Naive thymus-derived CD4-positive, alpha-beta T cell (primary cell): ENCODE results near the gene ASAP2. TPM values are rescaled to one million over a fixed set of nuclear protein-coding genes. Genes with fewer than 3 reads are reported as not detected.
A peak's percentile ranks its signal among the peaks of the same experiment; 100 is the strongest.

Experiments
- ATAC-seq: fragments of 150-1000 bp; cut with Tn5 transposase; 2 replicates; pipeline ENCODE4 v1.10.0; 2021; ENCODE audit warnings: mild to moderate bottlenecking, moderate library complexity
- CTCF ChIA-PET: fragments of 350-600 bp; sonication (Branson Sonifier 250); formaldehyde crosslinking; loops from one replicate; lab custom pipeline; 2021; ENCODE audit warnings: antibody characterized with exemption; lab: Charles Lee
- POLR2A ChIA-PET: fragments of 350-600 bp; sonication (Branson Sonifier 250); formaldehyde crosslinking; loops from one replicate; lab custom pipeline; 2021; ENCODE audit warnings: antibody characterized with exemption, inconsistent platforms; lab: Charles Lee
- DNase-seq, 9 donors: peaks; one replicate each; pipeline versions ENCODE4 v3.0.0 to v3.0.0-alpha.2; 2020 to 2022; ENCODE audit warnings: mixed read lengths in 1 of 9
- H3K27ac ChIP-seq: one replicate; pipeline ENCODE4 v1.7.0; 2013; ENCODE audit warnings: mild to moderate bottlenecking, low read depth, low read length, moderate library complexity
- H3K27me3 ChIP-seq, 2 donors: one replicate each; pipeline ENCODE4 v1.7.0; 2013; ENCODE audit warnings: low read length in 2 of 2, mild to moderate bottlenecking in 2 of 2, moderate library complexity in 2 of 2; ENCODE audit not compliant: control insufficient read depth in 2 of 2, insufficient read depth in 2 of 2
- H3K36me3 ChIP-seq, 3 experiments: 1 replicate in 2 of 3; 2 replicates in 1 of 3; pipeline ENCODE4 v1.7.0; 2013; ENCODE audit warnings: low read length in 3 of 3, mild to moderate bottlenecking in 3 of 3, moderate library complexity in 1 of 3; ENCODE audit not compliant: insufficient read depth in 3 of 3, control insufficient read depth in 2 of 3
- H3K4me1 ChIP-seq, 2 donors: one replicate each; pipeline ENCODE4 v1.7.0; 2013; ENCODE audit warnings: low read length in 2 of 2, mild to moderate bottlenecking in 2 of 2, moderate library complexity in 1 of 2; ENCODE audit not compliant: control insufficient read depth in 2 of 2, insufficient read depth in 2 of 2
- H3K4me3 ChIP-seq: 2 replicates; pipeline ENCODE4 v1.7.0; 2013; ENCODE audit warnings: mild to moderate bottlenecking, low read length
- H3K9me3 ChIP-seq, 3 experiments: 1 replicate in 2 of 3; 2 replicates in 1 of 3; pipeline ENCODE4 v1.7.0; 2013; ENCODE audit warnings: low read length in 3 of 3; ENCODE audit not compliant: control insufficient read depth in 2 of 3
- H3K27ac Mint-ChIP-seq, 9 donors: one replicate each; pipeline ENCODE4 v1.8.0; 2020 to 2022; ENCODE audit warnings: mixed read lengths in 9 of 9, mild to moderate bottlenecking in 8 of 9, moderate library complexity in 5 of 9, inconsistent platforms in 2 of 9
- H3K27me3 Mint-ChIP-seq, 5 donors: one replicate each; pipeline ENCODE4 v1.8.0; 2021 to 2022; ENCODE audit warnings: mixed read lengths in 5 of 5, mild to moderate bottlenecking in 1 of 5
- H3K36me3 Mint-ChIP-seq, 5 donors: one replicate each; pipeline ENCODE4 v1.8.0; 2020 to 2022; ENCODE audit warnings: mixed read lengths in 5 of 5, mild to moderate bottlenecking in 3 of 5, inconsistent platforms in 1 of 5
- H3K4me1 Mint-ChIP-seq, 7 donors: one replicate each; pipeline ENCODE4 v1.8.0; 2020 to 2022; ENCODE audit warnings: mixed read lengths in 7 of 7, mild to moderate bottlenecking in 3 of 7, inconsistent platforms in 1 of 7
- H3K4me3 Mint-ChIP-seq, 10 donors: one replicate each; pipeline ENCODE4 v1.8.0; 2020 to 2022; ENCODE audit warnings: mild to moderate bottlenecking in 10 of 10, mixed read lengths in 10 of 10, moderate library complexity in 6 of 10, inconsistent platforms in 2 of 10
- H3K9me3 Mint-ChIP-seq, 11 donors: one replicate each; pipeline ENCODE4 v1.8.0; 2020 to 2022; ENCODE audit warnings: mixed read lengths in 11 of 11, mild to moderate bottlenecking in 4 of 11, inconsistent platforms in 1 of 11, moderate library complexity in 1 of 11
- intact Hi-C, 2 donors: fragments of 100-400 bp; cut with micrococcal nuclease; formaldehyde crosslinking; loops; one replicate each; pipeline ENCODE4 v1.15.1; 2023
- polyA plus RNA-seq, 2 donors: library from polyadenylated mRNA; unstranded; fragments of 300-500 nt; fragmentation: Illumina TruSeq; gene quantifications; one replicate each; pipeline ENCODE4 v1.2.3, GENCODE V29; 2021
- total RNA-seq, 6 experiments: library from RNA in 5 of 6; stranded (reverse) in 5 of 6; gene quantifications; 1 replicate in 5 of 6; 2 replicates in 1 of 6; pipeline ENCODE4 v1.2.3 and lab custom pipeline; 2021 to 2026

The ASAP2 gene
- total and polyA plus RNA-seq, 7 experiments from 2014 or later: 0.10 to 1.2 (median 0.45) TPM; not detected in 4

GRCh38 chr2:9222893-9223287 lies 16.3 kb downstream of the ASAP2 start:
- no peaks in the 10 kb centered on the region for H3K9me3 ChIP-seq
- H3K4me3 ChIP-seq: no peak overlapping the region
- ATAC-seq (no peak), DNase-seq (no peak)
- no peaks in the 10 kb centered on the region for H3K4me1 Mint-ChIP-seq
- H3K27ac ChIP-seq: no peak overlapping the region
- H3K36me3 ChIP-seq: no peaks in the 10 kb centered on the region
- H3K4me1 ChIP-seq: no peaks in the 10 kb centered on the region
- ChIA-PET CTCF (no interaction called here), POLR2A (no interaction called here)
- no peak overlapping the region for H3K4me3 Mint-ChIP-seq
- H3K27ac Mint-ChIP-seq: no peak overlapping the region
- H3K36me3 Mint-ChIP-seq: peaks cover 0 to 5% (median 3%) of the 10 kb centered on the region in 5 donors
- intact Hi-C loops: no loop called here
- no peaks in the 10 kb centered on the region for H3K27me3 ChIP-seq
- peaks cover 5 to 28% (median 13%) of the 10 kb centered on the region in 5 donors for H3K27me3 Mint-ChIP-seq
- H3K9me3 Mint-ChIP-seq: peaks cover 0 to 3% (median 0%) of the 10 kb centered on the region in 11 donors

DNA sequence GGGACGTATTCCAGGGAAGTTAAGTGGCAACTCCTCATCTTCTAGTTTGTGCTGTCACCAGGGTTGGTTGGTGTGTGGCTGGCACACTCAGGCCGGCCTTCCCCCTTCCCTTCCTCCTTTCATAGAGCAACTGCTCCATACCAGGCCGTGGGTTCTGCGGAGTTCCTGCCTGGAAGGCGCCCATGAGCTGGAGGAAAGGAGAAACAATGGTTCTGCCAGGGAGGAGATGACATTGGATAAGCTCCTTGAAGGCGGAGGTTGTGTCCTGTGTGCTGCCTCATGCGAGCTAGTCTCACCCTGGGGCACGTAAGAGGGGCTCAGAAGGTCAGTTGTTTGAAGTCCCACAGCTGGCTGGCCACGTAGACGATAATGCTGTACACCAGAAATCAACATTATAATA lies 19.2 kb downstream of the ASAP2 start:
- no peaks in the 10 kb centered on the region for H3K27me3 ChIP-seq
- Mint-ChIP-seq H3K4me3 (no peak overlapping the region), H3K27me3 (peaks cover 11 to 31% (median 19%) of the 10 kb centered on the region in 5 donors), H3K36me3 (peaks cover 0 to 5% (median 0%) of the 10 kb centered on the region in 5 donors), H3K27ac (no peak overlapping the region), H3K9me3 (peaks cover 0 to 2% (median 0%) of the 10 kb centered on the region in 11 donors), H3K4me1 (no peaks in the 10 kb centered on the region)
- CTCF ChIA-PET: interaction anchor here (0.6 kb wide), 1 partner anchor 823 kb away, joined by 3 read pairs; no protein-coding TSS in a partner anchor
- no peak overlapping the region for H3K27ac ChIP-seq
- no peaks in the 10 kb centered on the region for H3K36me3 ChIP-seq
- intact Hi-C loops: no loop called here
- H3K9me3 ChIP-seq: no peaks in the 10 kb centered on the region
- ATAC-seq: no peak
- POLR2A ChIA-PET: no interaction called here
- no peak overlapping the region for H3K4me3 ChIP-seq
- no peaks in the 10 kb centered on the region for H3K4me1 ChIP-seq
- no peak for DNase-seq

DNA sequence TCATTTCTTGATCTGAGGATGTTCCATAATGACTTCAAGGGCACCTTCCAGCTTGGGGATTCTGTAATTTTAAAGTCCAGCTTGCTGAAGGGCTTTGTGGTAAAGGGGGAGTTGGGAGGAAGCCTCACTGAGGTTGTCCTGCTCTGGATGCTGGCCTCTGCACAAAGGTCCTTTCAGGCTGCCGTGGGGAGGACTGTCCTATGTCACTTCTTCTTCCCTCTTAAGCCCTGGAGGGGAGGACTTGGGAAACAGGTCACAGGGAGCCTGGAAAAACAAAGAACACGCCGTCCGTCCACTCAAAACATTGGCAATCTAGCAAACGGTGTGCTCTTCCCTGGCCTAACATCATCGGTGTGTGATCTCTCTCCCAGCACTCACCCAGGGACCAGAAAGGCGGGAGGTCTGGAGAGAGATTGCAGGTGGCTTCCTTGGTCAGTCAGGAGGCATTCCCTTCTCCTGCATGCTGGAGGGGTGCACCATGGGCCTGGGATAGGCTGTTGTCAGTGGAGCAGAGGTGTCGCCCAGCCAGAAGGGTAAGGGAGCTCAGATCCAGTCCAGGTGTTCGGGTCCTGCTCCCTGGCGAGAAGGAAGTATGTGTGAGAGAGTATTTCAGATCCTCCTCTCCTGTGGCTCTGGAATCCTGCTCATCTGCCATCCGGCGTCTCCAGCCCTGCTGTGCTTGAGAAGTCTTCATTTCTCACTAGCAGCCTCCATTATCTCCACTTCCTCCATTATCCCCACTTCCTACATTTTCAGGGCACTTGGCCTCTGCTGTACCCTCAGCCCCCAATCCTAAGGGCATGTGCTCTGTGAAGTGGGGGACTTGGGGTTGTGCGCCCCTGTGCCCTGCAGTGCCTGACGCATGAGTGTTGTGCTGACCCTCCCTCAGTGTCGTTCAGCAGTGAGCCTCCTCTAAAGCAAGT lies 20.1 kb downstream of the ASAP2 start:
- DNase-seq (no peak), ATAC-seq (no peak)
- Histone ChIP-seq H3K4me3 (no peak overlapping the region), H3K9me3 (no peaks in the 10 kb centered on the region), H3K4me1 (no peaks in the 10 kb centered on the region), H3K27me3 (no peaks in the 10 kb centered on the region), H3K36me3 (no peaks in the 10 kb centered on the region), H3K27ac (no peak overlapping the region)
- Mint-ChIP-seq H3K4me3 (no peak overlapping the region), H3K27ac (peak overlapping the region in 1 of 9 donors; percentile 85), H3K27me3 (peaks cover 17 to 29% (median 21%) of the 10 kb centered on the region in 5 donors), H3K9me3 (peaks cover 0 to 2% (median 0%) of the 10 kb centered on the region in 11 donors), H3K4me1 (peaks cover 0 to under 1% (median 0%) of the 10 kb centered on the region in 7 donors), H3K36me3 (no peaks in the 10 kb centered on the region)
- ChIA-PET POLR2A (no interaction called here), CTCF (interaction anchor here (0.6 kb wide), 1 partner anchor 823 kb away, joined by 3 read pairs; no protein-coding TSS in a partner anchor)
- intact Hi-C loops: no loop called here

DNA sequence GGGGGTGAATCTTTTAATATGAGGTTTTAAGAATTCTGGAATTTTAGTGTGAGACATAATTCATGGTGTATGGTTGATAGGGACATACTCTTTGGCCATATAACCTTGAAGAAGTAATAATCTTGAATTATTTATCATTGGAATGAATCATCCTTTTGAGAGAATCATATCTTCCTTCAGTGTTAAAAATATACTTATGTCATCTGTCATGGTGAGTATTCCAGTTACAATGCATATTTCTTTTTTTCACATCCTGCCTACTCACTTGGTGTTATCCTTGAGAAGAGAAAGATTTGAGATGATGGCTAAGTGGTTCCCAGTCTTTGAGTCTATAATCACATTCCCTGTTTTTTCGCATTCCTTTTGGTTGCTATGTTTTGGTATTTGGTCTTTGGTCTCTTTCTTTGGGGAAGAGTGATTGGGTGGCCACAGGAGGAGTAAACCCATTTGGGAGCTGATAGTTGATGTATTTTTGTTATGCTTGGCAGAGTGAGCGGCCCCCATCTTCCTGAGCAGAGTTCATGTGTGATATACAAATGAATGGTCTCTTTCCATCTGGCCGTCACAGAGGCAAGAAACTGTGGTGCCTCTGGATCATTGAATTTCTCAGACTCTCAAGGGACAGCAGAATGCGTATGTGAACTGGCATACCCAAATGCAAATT lies 21.6 kb downstream of the ASAP2 start:
- CTCF ChIA-PET: no interaction called here
- DNase-seq (no peak), ATAC-seq (no peak)
- POLR2A ChIA-PET: interaction anchor here (0.5 kb wide), 1 partner anchor 139 kb away, joined by 5 read pairs; no protein-coding TSS in a partner anchor
- Histone ChIP-seq H3K4me3 (no peak overlapping the region), H3K36me3 (no peaks in the 10 kb centered on the region), H3K27me3 (no peaks in the 10 kb centered on the region), H3K27ac (no peak overlapping the region), H3K4me1 (no peaks in the 10 kb centered on the region), H3K9me3 (no peaks in the 10 kb centered on the region)
- Mint-ChIP-seq H3K4me3 (no peak overlapping the region), H3K4me1 (peaks cover 0 to 2% (median 0%) of the 10 kb centered on the region in 7 donors), H3K27ac (no peak overlapping the region), H3K27me3 (peaks cover 28 to 41% (median 31%) of the 10 kb centered on the region in 5 donors), H3K9me3 (peaks cover 0 to 2% (median 0%) of the 10 kb centered on the region in 11 donors), H3K36me3 (no peaks in the 10 kb centered on the region)
- intact Hi-C loops: no loop called here

- Histone ChIP-seq H3K4me3 (no peak overlapping the region), H3K4me1 (no peaks in the 10 kb centered on the region), H3K27ac (no peak overlapping the region), H3K27me3 (no peaks in the 10 kb centered on the region), H3K9me3 (no peaks in the 10 kb centered on the region), H3K36me3 (no peaks in the 10 kb centered on the region)
- no peak overlapping the region for H3K27ac Mint-ChIP-seq
- peaks cover 0 to 2% (median 0%) of the 10 kb centered on the region in 7 donors for H3K4me1 Mint-ChIP-seq
- H3K4me3 Mint-ChIP-seq: no peak overlapping the region
- ATAC-seq (no peak), DNase-seq (no peak)
- H3K27me3 Mint-ChIP-seq: peaks cover 28 to 41% (median 31%) of the 10 kb centered on the region in 5 donors
- POLR2A ChIA-PET: interaction anchor here (0.5 kb wide), 1 partner anchor 138 kb away, joined by 5 read pairs; no protein-coding TSS in a partner anchor
- H3K36me3 Mint-ChIP-seq: no peaks in the 10 kb centered on the region
- intact Hi-C loops: no loop called here
- CTCF ChIA-PET: no interaction called here
- H3K9me3 Mint-ChIP-seq: peaks cover 0 to 2% (median 0%) of the 10 kb centered on the region in 11 donors
These were observed 22.3 kb downstream of the ASAP2 start for GRCh38 chr2:9228781-9229469.

DNA sequence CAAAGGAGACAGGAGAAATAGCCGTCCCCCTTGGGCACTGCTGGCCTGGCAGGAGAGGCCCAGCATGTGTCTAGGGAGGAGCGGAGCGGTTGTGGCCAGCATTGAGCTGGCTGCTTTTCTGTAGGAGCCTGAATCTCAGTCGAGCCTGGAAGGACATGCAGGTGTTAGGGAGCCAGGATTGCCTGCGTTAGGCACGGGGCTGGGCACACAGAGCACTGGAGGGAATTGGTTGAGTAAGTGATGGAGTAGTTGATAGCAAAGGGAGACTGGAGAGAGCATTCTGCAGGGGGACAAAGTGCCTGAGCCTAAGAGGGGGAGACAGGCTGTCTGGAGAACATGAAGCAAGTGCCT lies 22.8 kb downstream of the ASAP2 start:
- Mint-ChIP-seq H3K4me1 (peaks cover 0 to 2% (median 0%) of the 10 kb centered on the region in 7 donors), H3K27me3 (peaks cover 28 to 41% (median 35%) of the 10 kb centered on the region in 5 donors), H3K4me3 (no peak overlapping the region), H3K27ac (peak overlapping the region in 1 of 9 donors; percentile 35), H3K9me3 (peaks cover 0 to 2% (median 0%) of the 10 kb centered on the region in 11 donors), H3K36me3 (no peaks in the 10 kb centered on the region)
- intact Hi-C loops: no loop called here
- H3K27ac ChIP-seq: no peak overlapping the region
- H3K27me3 ChIP-seq: no peaks in the 10 kb centered on the region
- no peaks in the 10 kb centered on the region for H3K4me1 ChIP-seq
- ChIA-PET CTCF (no interaction called here), POLR2A (no interaction called here)
- H3K9me3 ChIP-seq: no peaks in the 10 kb centered on the region
- ATAC-seq: no peak
- no peaks in the 10 kb centered on the region for H3K36me3 ChIP-seq
- no peak overlapping the region for H3K4me3 ChIP-seq
- no peak for DNase-seq
